GM21367 (cell line): ENCODE results near the gene TMEM164.
"Not testable (repeated sequence)": the region's sequence is repeated elsewhere in the genome, so short reads cannot be mapped to it uniquely, and the experiment has no call there.

Experiments used
- ATAC-seq: cut with Tn5 transposase; IDR thresholded peaks from one replicate; pipeline ENCODE4 v1.9.1; 2021; ENCODE audit not compliant: unreplicated experiment

Gene TMEM164

DNA sequence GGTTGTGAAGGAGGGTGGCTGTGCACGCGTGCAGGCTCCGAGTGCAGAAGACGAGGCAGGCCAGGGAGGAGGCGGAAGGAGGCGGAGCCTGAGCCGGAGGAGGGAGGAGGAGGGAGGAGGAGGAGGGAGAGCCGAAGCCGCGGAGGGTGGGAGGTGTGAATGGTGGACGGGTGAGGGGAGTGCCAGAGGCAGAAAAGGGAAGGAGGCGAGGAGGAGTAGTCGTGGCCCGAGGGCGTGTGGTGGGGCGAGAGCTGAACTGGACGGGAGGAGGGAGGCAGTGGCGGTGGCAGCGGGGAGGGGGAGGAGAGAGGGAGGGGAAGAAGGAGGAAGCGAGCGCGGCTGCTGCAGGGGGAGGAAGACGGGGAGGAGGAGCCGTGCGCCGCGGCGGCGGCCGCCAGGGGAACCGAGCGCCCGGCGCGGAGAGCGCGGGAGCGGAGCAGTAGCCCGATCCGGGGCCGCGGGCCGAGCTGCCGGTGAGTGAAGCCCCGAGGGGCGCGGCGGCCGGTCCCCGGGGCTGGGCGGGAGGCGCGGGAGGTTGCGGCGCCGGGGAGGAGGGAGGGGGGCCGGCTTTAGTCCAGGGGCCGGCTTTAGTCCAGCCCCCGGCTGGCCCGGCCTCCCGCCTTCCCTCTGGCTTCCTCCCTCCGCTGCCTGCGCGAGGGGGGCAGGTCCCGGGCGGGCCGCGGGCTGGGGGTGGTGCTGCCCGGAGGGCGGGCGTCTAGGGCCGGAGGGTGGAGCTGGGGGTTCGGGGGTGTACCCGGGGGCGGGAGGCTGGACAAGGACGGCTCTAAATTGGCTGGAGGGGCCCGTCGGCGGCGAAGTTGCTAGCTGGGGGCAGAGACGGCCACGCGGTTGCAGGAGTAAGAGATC, at the start of gene TMEM164:
Gene TMEM164, plus strand, starts transcription at position 815 of the 867 bp plus-strand sequence. CDS start 661 bp downstream, outside the sequence.
- ATAC-seq: peak; percentile 68

DNA sequence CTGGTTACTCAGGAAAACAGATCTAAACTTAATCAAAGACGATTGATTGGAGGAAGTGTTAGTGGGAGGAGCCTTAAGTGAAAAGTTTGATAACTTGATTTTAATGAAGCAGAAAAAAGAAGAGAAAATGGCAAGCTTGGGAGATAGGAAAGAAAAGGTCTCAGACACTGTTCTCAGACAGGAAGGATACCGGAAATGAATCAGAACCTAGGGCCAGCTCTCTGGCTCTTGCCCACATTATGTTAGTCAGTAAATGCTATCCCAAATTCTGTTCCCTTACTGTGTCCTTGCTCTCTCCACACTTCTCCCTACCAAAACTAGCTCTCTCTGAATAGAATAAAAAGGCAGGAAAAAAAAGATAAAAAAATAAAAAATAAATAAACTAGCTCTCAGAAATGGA, 48.6 kb upstream of the TMEM164 start:
- ATAC-seq: no peak

DNA sequence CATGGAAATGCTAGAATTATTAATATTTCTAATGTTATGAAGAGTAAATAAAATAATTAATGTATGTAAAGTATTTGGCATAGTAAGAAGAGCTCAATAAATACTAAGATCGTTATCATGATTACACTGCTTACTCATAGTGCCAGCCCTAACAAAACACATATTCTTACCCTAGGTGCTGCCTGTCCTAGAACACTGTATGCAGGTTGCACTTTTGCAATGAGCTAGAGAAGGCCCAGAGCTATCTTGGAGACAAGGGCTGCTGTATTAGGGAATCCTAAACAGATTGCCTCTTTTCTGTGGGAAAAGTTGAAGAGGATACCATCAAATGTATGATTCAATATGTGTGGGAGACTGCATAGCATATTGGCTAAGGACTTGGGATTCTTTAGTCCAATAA, 48.0 kb upstream of the TMEM164 start:
- ATAC-seq: no peak

DNA sequence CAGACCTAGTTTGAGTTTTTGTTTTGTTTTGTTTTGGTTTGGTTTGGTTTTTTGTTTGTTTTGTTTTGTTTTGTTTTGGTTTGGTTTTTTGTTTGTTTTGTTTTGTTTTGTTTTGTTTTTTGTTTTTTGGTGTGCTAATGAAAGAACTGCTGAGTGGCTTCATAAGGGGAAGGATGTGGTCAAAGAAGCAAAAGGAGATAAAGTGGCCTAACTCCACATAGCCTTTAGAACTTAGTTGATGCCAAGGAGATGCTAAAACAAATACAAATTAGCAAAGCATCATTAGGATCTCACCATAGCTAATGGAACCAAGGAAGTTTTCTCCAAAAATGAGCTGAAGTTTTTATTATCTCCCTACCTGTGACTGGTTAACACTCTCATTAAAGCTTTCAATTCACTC, 44.6 kb upstream of the TMEM164 start:
- ATAC-seq: no peak

DNA sequence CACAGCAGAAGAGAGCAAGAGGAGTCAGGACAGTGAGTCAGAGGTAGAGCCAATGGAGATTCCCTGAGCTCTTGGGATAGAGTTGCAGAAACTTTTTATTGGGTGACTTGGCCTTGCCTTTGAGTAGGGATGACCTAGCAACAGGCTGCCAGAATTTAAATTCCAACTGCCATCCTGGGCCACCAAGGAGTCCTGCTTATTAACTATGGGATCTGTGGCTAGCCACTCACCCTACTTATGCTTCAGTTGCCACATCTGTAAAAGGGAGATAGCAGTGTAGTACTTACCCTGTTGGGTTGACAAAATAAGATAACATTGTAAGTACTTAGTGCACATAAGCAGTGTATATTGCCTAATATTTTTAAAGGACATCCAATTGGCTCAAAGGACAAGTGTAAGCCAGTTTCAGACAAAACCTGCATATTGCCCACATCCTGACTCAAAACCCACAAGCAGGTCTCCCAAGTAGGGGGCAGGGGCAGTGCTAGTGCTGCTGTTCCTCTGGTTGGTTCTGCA, 43.5 kb upstream of the TMEM164 start:
- ATAC-seq: no peak

DNA sequence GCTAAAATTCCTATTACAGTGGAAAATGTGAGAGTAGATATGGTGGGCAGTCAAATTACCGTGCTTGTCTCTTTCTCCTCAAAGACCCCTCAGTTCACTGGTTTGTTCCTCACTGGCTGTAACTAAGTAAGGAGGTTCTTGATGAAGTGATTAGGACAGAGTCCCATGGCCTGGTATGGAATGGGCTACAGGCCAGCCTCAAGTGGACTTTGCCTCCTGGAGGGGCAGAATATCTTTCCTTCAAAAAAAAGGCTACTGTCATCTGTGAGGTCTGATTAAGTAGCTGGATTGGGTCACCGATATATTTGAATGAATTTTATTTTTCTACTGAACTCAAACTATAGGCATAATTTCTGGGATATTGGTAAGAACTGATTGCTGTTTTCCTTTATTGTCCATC, 38.5 kb upstream of the TMEM164 start:
- no peak for ATAC-seq

DNA sequence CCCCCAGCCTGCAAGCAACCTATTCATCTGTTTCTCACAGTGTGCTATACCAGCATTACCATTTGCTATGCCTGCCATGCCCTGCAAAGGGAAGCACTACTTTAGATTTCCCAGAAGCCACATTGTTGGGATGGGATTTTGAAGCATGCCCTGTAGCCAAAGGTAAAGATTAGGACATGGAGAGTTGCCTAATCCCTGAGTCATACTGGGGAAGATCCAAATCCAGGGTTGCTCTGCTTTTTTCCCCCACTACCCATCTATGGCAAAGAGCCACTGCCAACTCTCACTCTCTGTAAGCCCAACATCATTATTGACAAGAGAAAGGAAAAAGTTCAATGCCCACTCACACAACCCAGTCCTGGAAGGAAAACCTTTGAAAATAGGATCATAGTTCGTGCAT, 36.7 kb upstream of the TMEM164 start:
- ATAC-seq: no peak

DNA sequence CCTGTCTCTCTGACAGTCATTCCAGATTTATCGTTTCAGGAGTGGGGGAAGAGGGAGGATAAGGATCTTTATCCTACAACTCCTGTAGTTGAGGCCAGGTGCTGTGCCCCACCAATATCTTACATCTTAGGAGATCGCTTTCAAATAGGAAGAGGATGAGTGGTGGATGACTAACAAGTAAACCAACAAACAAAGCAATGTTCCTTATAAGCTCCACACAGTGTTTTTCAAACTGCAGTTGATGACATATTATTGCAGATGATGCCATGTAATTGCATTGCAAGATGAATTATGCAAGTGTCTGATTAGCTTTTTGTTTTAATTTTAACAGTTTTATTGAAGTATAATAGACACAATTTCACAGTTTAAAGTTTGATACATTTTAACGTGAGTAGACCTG, 35.8 kb upstream of the TMEM164 start:
- no peak for ATAC-seq

DNA sequence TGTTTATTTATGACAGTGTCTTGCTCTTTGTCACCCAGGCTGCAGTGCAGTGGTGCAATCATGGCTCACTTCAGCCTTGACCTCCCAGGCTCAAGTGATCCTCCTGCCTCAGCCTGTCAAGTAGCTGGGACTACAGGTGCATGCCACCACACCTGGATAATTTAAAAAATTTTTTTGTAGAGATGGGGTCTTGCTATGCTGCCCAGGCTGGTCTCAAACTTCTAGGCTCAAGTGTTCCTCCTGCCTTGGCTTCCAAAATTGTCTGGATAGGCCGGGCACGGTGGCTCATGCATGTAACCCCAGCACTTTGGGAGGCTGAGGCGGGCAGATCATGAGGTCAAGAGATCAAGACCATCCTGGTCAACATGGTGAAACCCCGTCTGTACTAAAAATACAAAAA, 32.1 kb upstream of the TMEM164 start:
- ATAC-seq: not testable (repeated sequence)

DNA sequence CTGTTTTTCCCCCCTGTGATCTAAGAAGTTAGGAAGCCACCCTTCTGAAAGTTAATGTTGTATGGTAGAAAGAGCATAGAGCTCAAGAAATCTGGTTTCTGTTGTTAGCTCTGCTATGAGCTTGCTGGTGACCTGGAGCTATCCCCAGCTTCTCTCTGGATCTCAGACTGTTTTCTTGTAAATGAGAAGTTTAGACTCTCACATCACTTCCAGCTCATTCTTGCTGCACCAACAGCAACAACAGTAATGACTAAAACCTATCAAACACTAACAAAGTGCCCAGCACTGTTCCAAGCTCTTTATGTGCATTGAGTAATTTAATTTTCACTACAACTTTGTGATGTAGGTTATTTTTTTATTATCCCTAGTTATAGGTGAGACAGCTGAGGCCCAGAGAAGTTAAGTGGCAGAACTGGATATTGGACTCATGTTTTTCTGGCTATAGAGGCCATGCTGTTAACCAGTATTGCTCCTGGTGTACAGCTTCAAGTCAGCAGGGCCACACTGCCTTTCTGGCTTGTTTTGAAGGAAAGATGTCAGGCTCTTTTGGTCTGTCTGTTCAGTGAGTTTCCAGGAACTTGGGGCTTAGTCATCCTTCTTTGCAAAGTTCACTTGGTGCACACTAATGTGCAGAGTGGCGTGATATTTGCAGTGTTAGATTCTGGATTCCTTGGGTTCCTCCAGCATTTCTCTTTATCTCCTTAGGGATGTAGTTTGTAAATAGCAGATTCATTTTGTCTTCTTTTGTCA, 27.8 kb upstream of the TMEM164 start:
- ATAC-seq: no peak

DNA sequence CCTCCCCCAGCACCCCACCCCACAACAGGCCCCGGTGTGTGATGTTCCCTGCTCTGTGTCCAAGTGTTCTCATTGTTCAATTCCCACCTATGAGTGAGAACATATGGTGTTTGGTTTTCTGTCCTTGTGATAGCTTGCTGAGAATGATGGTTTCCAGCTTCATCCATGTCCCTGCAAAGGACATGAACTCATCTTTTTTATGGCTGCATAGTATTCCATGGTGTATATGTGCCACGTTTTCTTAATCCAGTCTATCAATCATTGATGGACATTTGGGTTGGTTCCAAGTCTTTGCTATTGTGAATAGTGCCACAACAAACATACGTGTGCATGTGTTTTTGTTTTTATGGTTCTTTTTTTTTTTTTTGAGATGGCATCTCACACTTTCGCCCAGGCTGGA, 17.7 kb upstream of the TMEM164 start:
- not testable (repeated sequence) for ATAC-seq

DNA sequence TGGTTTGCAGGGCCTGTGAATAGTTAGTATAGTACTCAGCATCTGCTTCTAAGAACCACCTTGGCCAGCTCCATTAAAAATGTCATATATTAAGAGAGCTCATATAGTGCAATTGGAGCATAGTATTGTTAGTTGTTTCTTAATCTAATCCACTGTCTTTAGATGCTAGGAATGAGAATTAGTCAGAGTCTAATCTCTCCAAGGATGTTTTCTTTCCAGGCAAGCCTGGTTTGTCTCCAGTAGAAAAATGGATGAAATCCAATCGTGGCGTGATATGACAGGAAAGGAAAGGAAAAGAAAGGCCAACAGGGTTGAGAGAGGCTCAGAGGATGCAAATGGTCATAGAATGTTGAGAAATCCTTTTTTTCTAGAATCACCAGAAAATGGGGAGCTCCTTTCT, 15.0 kb upstream of the TMEM164 start:
- ATAC-seq: no peak

DNA sequence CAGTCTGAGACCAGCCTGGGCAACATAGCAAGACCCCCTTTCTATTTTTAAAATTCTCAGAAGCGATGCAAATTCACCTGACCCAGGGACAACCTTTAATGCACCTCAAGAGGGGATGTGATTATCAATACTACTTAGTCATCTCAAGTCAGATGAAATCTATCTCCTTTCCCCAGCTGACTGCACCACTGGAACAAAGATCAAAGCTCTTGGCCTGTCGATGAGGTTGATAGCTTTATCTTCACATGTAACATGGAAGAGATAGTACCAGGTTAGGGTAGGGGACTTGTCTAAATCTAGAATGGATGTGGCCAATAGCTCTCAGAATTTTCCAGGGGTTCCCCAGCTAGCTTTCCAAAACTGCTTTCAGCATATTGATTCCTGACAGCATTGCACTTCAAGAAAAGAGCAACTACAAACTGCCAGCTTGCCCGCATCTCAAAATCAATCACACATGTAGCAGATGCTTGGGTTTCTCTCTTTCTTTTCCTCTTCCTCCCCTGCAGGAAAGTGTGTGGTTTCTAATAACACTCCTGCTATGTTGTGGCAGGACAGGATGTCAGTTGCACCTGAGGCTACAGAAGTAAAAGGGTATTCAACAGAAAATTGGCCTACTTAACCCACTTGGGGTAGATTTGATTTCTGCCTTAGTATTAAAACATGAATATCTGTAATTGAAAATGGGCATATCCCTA, 12.2 kb upstream of the TMEM164 start:
- ATAC-seq: no peak

DNA sequence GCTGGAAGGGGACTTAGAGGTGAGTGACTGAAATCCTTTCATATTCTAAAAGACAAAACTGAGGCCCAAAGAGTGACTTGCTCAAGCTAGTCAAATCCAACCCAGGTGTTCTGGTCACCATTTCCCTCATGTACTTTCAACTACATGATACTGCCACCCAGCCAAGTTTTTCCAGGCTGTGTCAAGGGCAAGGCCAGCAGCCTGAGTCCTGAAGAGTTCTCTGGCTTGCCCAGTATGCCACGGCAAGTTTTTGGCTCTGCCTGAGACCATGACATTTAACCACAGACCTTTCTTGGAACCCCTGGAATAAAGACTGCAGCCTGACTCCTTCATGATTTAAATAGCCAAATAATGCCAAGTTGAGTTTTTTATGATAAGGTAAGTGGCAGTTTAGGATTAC, 10.7 kb upstream of the TMEM164 start:
- ATAC-seq: no peak

DNA sequence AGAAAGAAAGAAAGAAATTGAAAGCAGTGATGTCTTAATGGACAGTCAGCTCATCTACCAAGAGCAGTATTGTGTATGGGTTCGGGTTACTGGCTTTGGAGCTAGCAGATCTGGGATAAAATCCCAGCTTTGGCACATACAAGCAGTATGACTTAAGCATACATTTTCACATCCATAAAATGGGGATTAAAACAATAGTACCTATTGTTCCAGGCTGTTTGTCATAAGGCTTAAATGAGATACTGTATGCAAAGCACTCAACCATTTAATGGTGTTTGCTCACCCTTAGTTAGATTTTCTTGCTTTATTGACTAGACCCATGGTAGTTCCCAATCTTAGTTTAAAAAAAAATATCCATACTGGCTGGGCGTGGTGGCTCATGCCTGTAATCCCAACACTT, 7.8 kb upstream of the TMEM164 start:
- ATAC-seq: no peak

DNA sequence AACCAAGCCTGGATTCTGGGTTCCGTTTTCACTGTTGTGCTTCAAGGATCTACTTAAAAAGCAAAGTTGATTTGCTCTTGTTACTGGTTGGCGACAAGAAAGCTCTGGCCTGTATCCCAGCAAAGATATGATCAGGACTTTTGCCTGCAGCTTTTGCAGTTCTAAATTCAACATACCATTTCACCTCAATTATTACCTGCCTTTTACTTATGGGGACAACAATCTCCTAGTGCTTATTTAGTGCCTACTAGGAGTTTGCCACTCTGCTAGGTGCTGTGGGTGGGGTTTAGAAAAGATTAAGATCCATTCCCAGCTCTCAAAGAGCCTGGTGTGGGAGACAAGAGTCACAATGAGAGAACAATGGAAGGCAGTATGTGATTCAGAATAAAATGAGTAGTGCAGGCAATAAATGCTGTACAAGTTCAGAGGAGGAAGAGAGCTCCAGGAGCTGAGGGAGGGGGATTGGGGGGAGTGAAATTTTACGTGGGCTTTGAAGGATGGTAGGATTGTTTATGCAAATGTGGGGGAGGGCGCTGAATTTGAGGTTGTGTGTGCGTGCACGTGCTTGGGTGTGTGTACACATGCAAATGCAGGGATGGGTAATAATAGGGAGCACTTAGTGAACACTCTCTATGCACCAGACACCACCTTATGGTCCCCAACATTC, 5.0 kb upstream of the TMEM164 start:
- no peak for ATAC-seq

DNA sequence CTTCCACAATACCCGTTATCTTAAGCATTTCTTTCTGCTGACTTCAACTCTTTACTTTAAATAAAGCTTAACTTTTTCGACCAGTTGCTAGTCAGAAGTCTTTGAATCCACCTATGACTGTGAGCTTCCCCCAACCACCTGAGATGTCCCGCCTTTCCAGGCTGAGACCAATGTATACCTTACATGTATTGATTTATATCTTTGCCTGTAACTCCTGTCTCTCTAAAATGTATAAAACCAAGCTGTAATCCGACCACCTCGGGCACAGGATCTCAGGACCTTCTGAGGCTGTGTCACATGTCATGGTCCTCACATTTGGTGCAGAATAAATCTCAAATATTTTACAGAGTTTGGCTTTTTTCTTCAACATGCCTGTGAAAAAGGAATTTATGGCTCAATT, 2.9 kb upstream of the TMEM164 start:
- ATAC-seq: no peak

DNA sequence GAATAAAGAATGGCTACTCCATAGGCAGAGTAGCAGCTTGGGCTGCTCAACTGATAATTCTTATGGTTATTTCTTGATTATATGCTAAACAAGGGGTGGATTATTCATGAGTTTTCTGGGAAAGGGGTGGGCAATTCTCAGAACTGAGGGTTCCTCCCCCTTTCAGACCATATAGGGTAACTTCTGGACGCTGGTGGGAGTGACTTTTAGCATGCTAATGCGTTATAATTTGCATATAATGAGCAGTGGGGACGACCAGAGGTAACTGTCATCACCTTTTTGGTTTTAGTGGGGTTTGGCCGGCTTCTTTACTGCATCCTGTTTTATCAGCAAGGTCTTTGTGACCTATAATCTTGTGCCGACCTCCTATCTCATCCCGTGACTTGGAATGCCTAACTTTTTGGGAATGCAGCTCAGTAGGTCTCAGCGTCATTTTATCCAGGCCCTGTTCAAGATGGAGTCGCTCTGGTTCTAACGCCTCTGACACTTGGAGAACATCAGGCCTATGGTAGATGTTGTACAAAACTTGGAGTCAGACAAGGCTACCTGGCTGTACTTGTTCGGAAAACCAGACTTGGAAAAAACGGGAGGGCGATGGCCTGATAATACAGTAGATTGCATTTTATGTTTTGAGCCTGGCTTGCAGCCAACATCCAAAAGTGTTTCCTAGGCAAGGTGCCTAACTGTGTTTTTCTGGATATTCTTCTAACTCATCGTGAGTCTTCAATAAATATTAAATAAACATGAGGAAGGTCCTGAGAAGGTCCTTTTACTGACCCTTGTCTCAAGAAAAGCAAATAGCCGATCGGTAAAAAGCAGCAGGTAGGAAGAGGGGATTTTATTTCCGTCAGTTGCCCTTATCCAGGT, 1.8 kb upstream of the TMEM164 start:
- ATAC-seq: no peak

DNA sequence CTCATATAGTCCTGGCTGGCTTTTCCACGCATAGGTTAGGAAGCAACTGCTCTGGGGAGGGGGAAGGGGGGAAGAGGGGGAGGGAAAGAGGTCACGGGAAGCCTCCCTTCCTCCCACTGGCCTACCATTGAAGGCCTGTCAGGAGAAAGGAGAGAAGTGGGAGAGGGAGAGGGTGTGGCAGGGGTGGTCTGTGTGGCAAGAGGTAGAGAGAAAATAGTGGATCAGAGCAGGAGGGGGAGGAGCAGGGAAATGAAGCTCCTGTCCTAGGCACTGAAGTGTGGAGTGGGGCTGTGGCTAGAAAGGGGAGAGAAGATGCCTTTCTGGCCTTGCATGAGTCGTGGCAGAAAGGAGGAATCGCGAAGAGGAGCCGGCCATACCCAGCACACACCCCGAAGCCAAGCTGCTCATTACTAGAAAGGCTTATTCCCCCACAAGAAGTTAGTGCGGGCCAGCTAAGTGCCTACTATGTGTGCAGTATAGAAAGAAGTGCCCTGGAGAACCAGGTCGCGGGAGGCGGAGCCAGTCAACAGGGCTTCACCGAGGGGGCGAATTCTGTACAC, 1.1 kb upstream of the TMEM164 start:
- no peak for ATAC-seq
